HG03442 (cell line): ENCODE measurements around the gene SCN2B.

Source experiments
- ATAC-seq: cut with Tn5 transposase; IDR thresholded peaks from one replicate; pipeline ENCODE4 v1.9.1; 2021; ENCODE audit warnings: mild to moderate bottlenecking, moderate library complexity; ENCODE audit not compliant: unreplicated experiment

Gene SCN2B

GRCh38 chr11:118154641-118155040 is 21.8 kb downstream of the SCN2B start:
- no peak for ATAC-seq

- ATAC-seq: no peak
Observed at GRCh38 chr11:118153976-118154375, 22.5 kb downstream of the SCN2B start.

- ATAC-seq: no peak
Observed at GRCh38 chr11:118153516-118153915, 22.9 kb downstream of the SCN2B start.

- ATAC-seq: no peak
Observed at GRCh38 chr11:118152552-118153471, 23.6 kb downstream of the SCN2B start, which contains the start of gene SCN4B. TSS of gene SCN4B (minus strand) at chr11:118152823. CDS start at chr11:118152673, 150 bp downstream.

- no peak for ATAC-seq
Observed at GRCh38 chr11:118152020-118152551, 24.4 kb downstream of the SCN2B start.

GRCh38 chr11:118151431-118151830 is 25.0 kb downstream of the SCN2B start:
- no peak for ATAC-seq

- no peak for ATAC-seq
Observed at GRCh38 chr11:118149493-118149892, 26.9 kb downstream of the SCN2B start.

- no peak for ATAC-seq
Observed at GRCh38 chr11:118148856-118149255, 27.6 kb downstream of the SCN2B start.

GRCh38 chr11:118148240-118148639 is 28.2 kb downstream of the SCN2B start:
- no peak for ATAC-seq

- no peak for ATAC-seq
Observed at GRCh38 chr11:118147502-118147901, 28.9 kb downstream of the SCN2B start.

GRCh38 chr11:118146554-118146953 is 29.9 kb downstream of the SCN2B start:
- no peak for ATAC-seq

- peak; percentile 77 for ATAC-seq
Observed at GRCh38 chr11:118145285-118146227, 30.9 kb downstream of the SCN2B start.

GRCh38 chr11:118144301-118145268 is 31.9 kb downstream of the SCN2B start:
- no peak for ATAC-seq

GRCh38 chr11:118143661-118144185 is 32.7 kb downstream of the SCN2B start:
- ATAC-seq: no peak

- ATAC-seq: no peak
Observed at GRCh38 chr11:118142809-118143208, 33.6 kb downstream of the SCN2B start.

GRCh38 chr11:118142081-118142480 is 34.4 kb downstream of the SCN2B start:
- ATAC-seq: no peak

GRCh38 chr11:118139578-118139977 is 36.9 kb downstream of the SCN2B start:
- ATAC-seq: no peak

GRCh38 chr11:118138839-118139420 is 37.5 kb downstream of the SCN2B start:
- ATAC-seq: no peak

GRCh38 chr11:118136801-118137200 is 39.6 kb downstream of the SCN2B start:
- ATAC-seq: no peak
